Keratinocyte (primary cell): Measurements from ENCODE around the gene ATAD2B. TPM values are rescaled to one million over a fixed set of nuclear protein-coding genes. Genes with fewer than 3 reads are reported as not detected.

ENCODE experiments used
- DNase-seq: peaks from one replicate; pipeline ENCODE4 v3.0.0-alpha.2; 2011; ENCODE audit warnings: low read depth, missing footprints, low spot score
- FAIRE-seq: peaks from 2 replicates; lab custom pipeline; 2011; peaks lifted over from hg19 to GRCh38; lab: Jason Lieb, UNC
- H2AFZ ChIP-seq: 2 replicates; pipeline ENCODE4 v1.6.0; 2012; ENCODE audit warnings: low read length, control low read depth, inconsistent platforms; ENCODE audit not compliant: control insufficient read depth
- H3K27ac ChIP-seq: 2 replicates; pipeline ENCODE4 v1.5.1; 2011; ENCODE audit warnings: low read length; ENCODE audit not compliant: control insufficient read depth, insufficient read depth
- H3K27me3 ChIP-seq: 3 replicates; pipeline ENCODE4 v1.6.0; 2011; ENCODE audit warnings: low read length; ENCODE audit not compliant: control insufficient read depth, insufficient read depth; ENCODE audit errors: extremely low read depth
- H3K36me3 ChIP-seq, 2 experiments: 2 replicates in 1 of 2; 3 replicates in 1 of 2; pipeline ENCODE4 v1.5.1; 2011; ENCODE audit warnings: low read length in 2 of 2, mild to moderate bottlenecking in 1 of 2; ENCODE audit not compliant: control insufficient read depth in 2 of 2, insufficient read depth in 2 of 2; ENCODE audit errors: extremely low read depth in 1 of 2
- H3K4me1 ChIP-seq: 3 replicates; pipeline ENCODE4 v1.5.1; 2011; ENCODE audit warnings: low read length; ENCODE audit not compliant: control insufficient read depth, insufficient read depth; ENCODE audit errors: extremely low read depth
- H3K4me2 ChIP-seq: 3 replicates; pipeline ENCODE4 v1.6.0; 2011; ENCODE audit warnings: low read depth, low read length; ENCODE audit not compliant: control insufficient read depth, insufficient read depth; ENCODE audit errors: extremely low read depth
- H3K4me3 ChIP-seq, 3 experiments: fragments of 200-600 bp in 1 of 3; sonication (generic) in 1 of 3; 2 replicates in 2 of 3; 3 replicates in 1 of 3; pipeline ENCODE4 v1.5.1; 2011 to 2016; ENCODE audit warnings: low read length in 3 of 3, mild to moderate bottlenecking in 3 of 3, control low read depth in 2 of 3, inconsistent platforms in 1 of 3, low read depth in 1 of 3, mixed read lengths in 1 of 3, mixed run types in 1 of 3, moderate library complexity in 1 of 3; ENCODE audit not compliant: control insufficient read depth in 2 of 3, insufficient read depth in 2 of 3; ENCODE audit errors: extremely low read depth in 1 of 3
- H3K79me2 ChIP-seq: 2 replicates; pipeline ENCODE4 v1.6.0; 2012; ENCODE audit warnings: low read length; ENCODE audit not compliant: control insufficient read depth, insufficient read depth
- H3K9ac ChIP-seq: 3 replicates; pipeline ENCODE4 v1.6.0; 2011; ENCODE audit warnings: low read length; ENCODE audit not compliant: control insufficient read depth, insufficient read depth; ENCODE audit errors: extremely low read depth
- H3K9me1 ChIP-seq: 3 replicates; pipeline ENCODE4 v1.6.0; 2011; ENCODE audit warnings: low read length; ENCODE audit not compliant: control insufficient read depth, insufficient read depth; ENCODE audit errors: extremely low read depth
- H3K9me3 ChIP-seq: 2 replicates; pipeline ENCODE4 v1.5.1; 2012; ENCODE audit warnings: low read depth, low read length; ENCODE audit not compliant: control insufficient read depth
- H4K20me1 ChIP-seq: 3 replicates; pipeline ENCODE4 v1.6.0; 2011; ENCODE audit warnings: low read length; ENCODE audit not compliant: control insufficient read depth, insufficient read depth; ENCODE audit errors: extremely low read depth
- CTCF ChIP-seq, 3 experiments: IDR thresholded peaks in 1 of 3; conservative IDR thresholded peaks in 1 of 3; optimal IDR thresholded peaks in 1 of 3; 2 replicates in 2 of 3; 3 replicates in 1 of 3; pipeline versions ENCODE3 to v1.5.1; 2011; ENCODE audit warnings: low read length in 3 of 3, mild to moderate bottlenecking in 3 of 3, moderate library complexity in 2 of 3, control low read depth in 1 of 3, inconsistent platforms in 1 of 3; ENCODE audit not compliant: insufficient read depth in 2 of 3; ENCODE audit errors: extremely low read depth in 1 of 3
- EZH2 ChIP-seq: IDR thresholded peaks from one replicate; pipeline ENCODE4 v1.6.1; 2012; ENCODE audit warnings: inconsistent platforms, mild to moderate bottlenecking, low read length, moderate library complexity
- dilution Hi-C: fragments of 300-500 bp; cut with MboI; formaldehyde crosslinking; loops from one replicate; pipeline ENCODE4 v1.7.0; 2020; ENCODE audit warnings: low sequenced_read_pairs; ENCODE audit not compliant: extremely low pct_ligation_motif_present
- polyA plus RNA-seq, 5 experiments: library from polyadenylated mRNA; depleted of rRNA in 3 of 5; stranded (reverse) in 3 of 5; stranded (forward) in 1 of 5; unstranded in 1 of 5; fragments of >200 nt; gene quantifications; 1 replicate in 1 of 5; 2 replicates in 3 of 5; 3 replicates in 1 of 5; pipeline versions ENCODE4 v1.2.1 to v1.2.3, GENCODE V29; 2011 to 2012; ENCODE audit warnings: missing spikeins in 2 of 5, low read depth in 1 of 5, low replicate concordance in 1 of 5

ATAD2B gene
- polyA plus RNA-seq, 1 donor (not counting 4 experiments of a cell fraction or from before 2014, with no cell fraction given) = 4.4 TPM

- no peaks in the 10 kb centered on the region for H3K27me3 ChIP-seq
- no peak for FAIRE-seq
- dilution Hi-C loops = no loop called here
Observed at GRCh38 chr2:23721454-23721826, 205.5 kb downstream of the ATAD2B start.

GRCh38 chr2:23720705-23721453, 206.0 kb downstream of the ATAD2B start:
- Histone ChIP-seq H3K9ac (no peak overlapping the region), H4K20me1 (no peaks in the 10 kb centered on the region), H3K4me1 (no peaks in the 10 kb centered on the region), H3K9me3 (peaks cover 4% of the 10 kb centered on the region), H3K4me2 (no peak overlapping the region), H3K27me3 (no peaks in the 10 kb centered on the region), H3K4me3 (no peak overlapping the region), H3K9me1 (no peaks in the 10 kb centered on the region), H3K27ac (no peak overlapping the region), H3K36me3 (peaks cover 0 to 1% of the 10 kb centered on the region in 2 experiments), H3K79me2 (no peaks in the 10 kb centered on the region), H2AFZ (no peak overlapping the region)
- FAIRE-seq = no peak
- TF ChIP-seq CTCF (optimal IDR thresholded peaks at IDR 0.05 in 1 of 3, IDR thresholded peaks at IDR 0.05 in 1 of 3, conservative IDR thresholded peaks at IDR 0.05 in 1 of 3; ENCODE audit: extremely low read depth in 1 of 3, insufficient read depth in 2 of 3, low read length in 3 of 3) (no peak), EZH2 (no peak)
- DNase-seq = no peak
- dilution Hi-C loops = no loop called here

More at GRCh38 chr2:23721454-23721826, 205.5 kb downstream of the ATAD2B start:
- Histone ChIP-seq H3K9ac (no peak overlapping the region), H4K20me1 (no peaks in the 10 kb centered on the region), H3K27ac (no peak overlapping the region), H2AFZ (no peak overlapping the region), H3K4me3 (no peak overlapping the region), H3K9me1 (no peaks in the 10 kb centered on the region), H3K4me2 (no peak overlapping the region), H3K36me3 (peaks cover 0 to 1% of the 10 kb centered on the region in 2 experiments), H3K9me3 (peaks cover 4% of the 10 kb centered on the region), H3K79me2 (no peaks in the 10 kb centered on the region), H3K4me1 (no peaks in the 10 kb centered on the region)
- no peak for DNase-seq
- TF ChIP-seq CTCF (optimal IDR thresholded peaks at IDR 0.05 in 1 of 3, IDR thresholded peaks at IDR 0.05 in 1 of 3, conservative IDR thresholded peaks at IDR 0.05 in 1 of 3; ENCODE audit: extremely low read depth in 1 of 3, insufficient read depth in 2 of 3, low read length in 3 of 3) (no peak), EZH2 (no peak)
